K562 treated with DMSO at 1 percent for 48 hours (cell line): ENCODE data around the gene HHAT. TPM values are rescaled to one million over a fixed set of nuclear protein-coding genes. Genes with fewer than 3 reads are reported as not detected.

Source experiments
- total RNA-seq: library from RNA; unstranded; fragments of 300-600 nt; gene quantifications from 2 replicates; pipeline ENCODE4 v1.2.3, GENCODE V29; 2022; ENCODE audit warnings: low replicate concordance; ENCODE audit errors: extremely low read depth

Gene HHAT
- not detected in 2 replicates for total RNA-seq

GRCh38 chr1:210328746-210329503, at the start of gene HHAT:
HHAT (plus strand) TSS chr1:210328902; CDS start chr1:210348976, 20,074 bp downstream.

Other genes starting within 250 kb of the HHAT start
- not detected in 2 replicates for gene SERTAD4, start 96.1 kb upstream of the HHAT start, total RNA-seq